ENCODE data around the gene FTH1.
"Not testable (repeated sequence)": the region's sequence is repeated elsewhere in the genome, so short reads cannot be mapped to it uniquely, and the experiment has no call there.

FTH1 gene

DNA sequence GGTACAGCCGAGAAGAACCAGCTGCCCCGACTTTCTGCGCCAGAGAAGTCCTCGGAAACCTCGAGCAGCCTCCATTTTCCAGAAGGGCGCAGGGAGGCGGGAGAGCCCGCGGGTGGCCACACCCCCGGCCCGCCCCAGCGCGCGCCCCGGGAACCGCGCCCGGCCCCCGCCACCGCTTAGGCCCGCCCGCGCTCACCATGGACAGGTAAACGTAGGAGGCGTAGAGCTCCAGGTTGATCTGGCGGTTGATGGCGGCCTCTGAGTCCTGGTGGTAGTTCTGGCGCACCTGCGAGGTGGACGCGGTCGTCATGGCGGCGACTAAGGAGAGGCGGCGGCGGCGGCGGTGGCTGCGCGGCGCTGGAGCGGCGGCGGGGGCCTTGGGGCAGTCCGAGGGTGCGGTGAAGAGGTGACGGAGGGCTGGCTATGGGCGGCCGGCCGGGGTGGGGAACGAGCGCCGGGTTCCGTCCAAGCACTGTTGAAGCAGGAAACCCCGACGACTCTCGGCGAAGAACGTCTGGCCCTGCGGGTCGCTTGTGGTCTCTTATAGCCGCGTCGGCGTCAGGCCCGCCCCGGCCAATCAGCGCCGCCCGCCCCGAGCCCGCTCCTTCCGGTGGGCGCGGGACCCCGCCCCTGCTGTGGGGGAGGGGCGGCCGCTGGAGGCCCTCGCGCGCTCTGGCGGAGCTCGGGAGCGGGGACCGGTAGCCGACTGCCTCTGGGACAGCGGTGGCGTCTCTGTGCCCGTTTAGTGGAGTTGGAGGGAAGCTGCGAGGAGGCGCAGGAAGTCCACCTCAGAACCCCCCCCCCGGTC, at the start of gene FTH1:
FTH1 (minus strand) TSS at position 519 of the 808 bp plus-strand sequence; CDS start at position 310, 209 bp downstream.
- DNase-seq, result peak; percentile 88 to 91

DNA sequence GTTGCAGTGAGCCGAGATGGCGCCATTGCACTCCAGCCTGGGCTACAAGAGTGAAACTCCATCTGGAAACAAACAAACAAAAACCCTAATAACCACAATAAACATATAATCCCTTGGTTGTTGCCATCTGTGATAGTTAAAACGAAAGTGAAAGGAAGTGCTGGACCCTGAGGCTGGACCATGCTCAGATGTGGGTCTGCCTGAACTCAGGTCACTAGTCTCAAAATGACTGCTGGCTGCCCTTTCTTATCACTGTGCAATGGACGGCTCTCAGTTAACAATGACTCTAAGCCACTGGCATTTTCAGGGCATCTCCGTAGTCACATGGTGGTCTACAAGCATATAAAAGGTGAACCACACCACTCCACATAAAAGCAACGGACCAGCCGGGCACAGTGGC, 48.2 kb upstream of the FTH1 start:
- DNase-seq, result no peak

DNA sequence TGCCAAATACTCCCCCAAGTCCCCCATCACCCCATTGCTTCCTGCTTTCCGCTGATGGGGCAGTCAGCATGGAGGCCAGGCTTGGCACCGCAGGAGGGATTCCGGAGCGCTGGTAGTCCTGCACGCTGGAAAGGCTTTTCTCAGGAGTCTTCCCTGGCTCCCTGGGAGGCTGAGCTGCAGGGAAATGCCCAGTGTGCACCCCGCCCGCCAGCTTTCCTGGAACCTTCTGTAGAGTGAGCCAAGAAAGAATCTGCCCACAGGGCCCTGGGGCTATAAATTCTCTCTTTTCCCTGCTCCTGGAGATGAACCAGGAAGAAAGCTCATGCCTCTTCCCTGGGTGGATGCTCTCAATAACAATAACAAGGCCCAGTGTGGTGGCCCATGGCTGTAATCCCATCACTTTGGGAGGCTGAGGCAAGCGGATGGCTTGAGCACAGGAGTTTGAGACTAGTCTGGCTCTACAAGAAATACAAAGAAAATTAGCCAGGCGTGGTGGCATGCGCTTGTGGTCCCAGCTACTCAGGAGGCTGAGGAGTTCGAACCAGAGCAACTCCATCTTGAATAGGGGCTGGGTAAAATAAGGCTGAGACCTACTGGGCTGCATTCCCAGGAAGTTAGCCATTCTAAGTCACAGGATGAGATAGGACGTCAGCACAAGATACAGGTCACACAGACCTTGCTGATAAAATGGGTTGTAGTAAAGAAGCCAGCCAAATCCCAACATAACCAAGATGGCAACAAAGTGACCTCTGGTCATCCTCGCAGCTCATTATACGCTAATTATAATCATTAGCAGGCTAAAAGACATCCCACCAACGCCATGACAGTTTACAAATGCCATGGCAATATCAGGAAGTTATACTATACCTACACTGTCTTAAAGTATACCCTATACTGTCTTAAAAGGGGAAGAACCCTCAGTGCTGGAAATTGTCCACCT, 46.4 kb upstream of the FTH1 start:
- no peak for DNase-seq

DNA sequence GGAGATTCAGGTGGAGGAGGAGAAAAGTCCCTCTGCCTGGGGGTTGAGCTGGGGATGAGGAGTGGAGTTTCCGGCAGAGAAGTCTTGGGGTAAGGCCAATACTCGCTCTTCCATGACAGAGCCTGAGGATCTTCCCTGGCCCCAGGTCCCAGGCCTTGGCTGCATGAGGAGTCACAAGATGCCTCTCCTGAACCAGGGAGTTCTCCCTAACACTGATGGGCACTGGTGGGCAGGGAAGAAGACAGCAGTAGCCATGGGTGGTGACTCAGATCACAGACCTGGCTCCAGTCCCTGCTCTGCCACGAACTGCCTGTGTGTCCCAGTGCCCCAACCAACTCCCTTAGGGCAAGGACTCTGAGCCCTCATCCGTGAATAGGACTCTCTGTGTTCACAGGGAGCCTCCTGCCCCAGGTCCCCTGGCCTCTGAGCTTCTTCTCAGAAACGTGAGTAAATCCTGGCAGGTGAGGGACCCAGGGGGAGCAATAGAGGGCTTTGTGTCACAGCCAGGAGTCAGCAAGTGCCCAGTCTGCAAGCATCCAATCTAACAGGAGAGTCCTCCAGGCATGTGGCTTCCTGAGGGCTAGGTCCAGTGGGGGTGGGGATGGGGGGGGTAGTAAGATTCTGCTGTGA, 45.5 kb upstream of the FTH1 start:
- DNase-seq, result no peak

DNA sequence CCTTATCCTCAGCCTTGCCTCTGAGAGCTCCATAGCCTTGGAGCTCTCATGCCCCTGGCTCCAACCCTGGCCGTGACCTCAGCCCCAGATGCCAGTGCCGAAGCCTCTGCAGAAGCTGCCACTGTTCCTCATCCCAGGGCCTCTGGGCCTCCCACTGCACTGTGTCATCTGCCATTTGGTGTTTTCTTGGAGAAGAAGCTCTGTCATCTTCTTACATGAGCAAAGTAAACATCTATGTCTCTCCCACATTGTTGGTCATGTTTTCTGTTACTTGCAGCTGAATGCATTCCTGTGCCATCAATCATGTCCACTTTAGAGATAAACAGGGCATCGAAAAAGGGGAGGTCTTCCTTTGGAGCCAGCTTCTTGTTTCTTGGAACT, 45.0 kb upstream of the FTH1 start:
- no peak for DNase-seq

DNA sequence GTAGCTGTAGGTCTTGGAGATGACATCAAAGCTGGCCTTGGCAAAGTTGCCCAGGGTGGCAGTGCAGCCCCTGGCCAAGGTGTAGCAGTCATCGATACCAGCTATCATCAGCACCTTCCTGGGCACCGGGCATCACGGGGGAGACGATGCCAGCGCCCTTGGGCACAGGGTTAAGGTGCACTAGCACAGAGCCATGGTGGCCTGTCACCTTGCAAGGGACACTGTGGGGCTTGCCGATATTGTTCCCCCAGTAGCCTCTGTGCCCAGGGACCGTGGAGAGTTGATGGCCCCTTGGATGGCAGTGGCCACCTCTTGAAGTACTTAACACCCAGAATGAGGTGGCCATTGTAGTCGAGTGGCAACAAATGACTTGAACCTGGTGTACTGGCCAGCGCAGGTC, 44.4 kb upstream of the FTH1 start:
- no peak for DNase-seq

DNA sequence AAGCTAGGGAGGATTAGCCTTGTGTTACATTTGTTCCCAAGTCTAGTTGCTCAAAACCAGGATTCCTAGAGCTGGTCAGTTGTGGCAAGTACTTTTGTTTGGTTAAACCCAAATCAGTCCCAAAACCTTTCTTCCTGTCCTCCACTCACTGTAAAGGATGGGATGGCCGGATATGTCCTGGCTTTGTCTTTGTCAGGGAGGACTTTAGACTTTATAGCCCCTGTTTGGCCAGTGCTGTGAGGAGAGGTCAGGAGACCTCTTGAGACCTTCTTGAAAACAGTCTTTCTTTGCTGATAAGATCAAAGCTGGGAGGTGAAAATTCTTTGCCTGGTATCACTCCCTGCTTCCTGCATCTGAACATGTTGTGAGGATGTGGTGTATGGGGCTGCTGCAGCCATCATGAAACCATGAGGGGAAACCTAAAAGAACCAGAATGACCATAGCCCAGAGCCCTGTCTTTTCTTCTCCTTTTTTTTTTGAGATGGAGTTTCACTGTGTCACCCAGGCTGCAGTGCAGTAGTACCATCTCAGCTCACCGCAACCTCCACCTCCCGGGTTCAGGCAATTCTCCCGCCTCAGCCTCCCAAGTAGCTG, 43.6 kb upstream of the FTH1 start:
- no peak for DNase-seq

DNA sequence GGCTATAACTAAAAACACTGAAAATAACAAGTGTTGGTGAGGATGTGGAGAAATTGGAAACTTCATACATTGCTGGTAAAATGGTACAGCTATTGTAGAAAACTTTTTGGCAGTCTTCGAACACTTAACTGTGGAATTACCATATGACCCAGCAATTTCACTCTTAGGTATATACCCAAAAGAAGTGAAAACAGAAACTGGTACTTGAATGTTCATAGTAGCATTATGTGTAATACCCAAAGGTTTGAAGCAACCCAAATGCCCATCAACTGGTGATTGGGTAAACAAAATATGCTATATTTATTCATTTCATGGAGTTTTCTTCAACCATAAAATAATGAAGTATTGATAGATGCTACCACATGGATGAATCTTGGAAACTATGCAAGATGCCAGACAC, 40.8 kb upstream of the FTH1 start:
- DNase-seq, result no peak

DNA sequence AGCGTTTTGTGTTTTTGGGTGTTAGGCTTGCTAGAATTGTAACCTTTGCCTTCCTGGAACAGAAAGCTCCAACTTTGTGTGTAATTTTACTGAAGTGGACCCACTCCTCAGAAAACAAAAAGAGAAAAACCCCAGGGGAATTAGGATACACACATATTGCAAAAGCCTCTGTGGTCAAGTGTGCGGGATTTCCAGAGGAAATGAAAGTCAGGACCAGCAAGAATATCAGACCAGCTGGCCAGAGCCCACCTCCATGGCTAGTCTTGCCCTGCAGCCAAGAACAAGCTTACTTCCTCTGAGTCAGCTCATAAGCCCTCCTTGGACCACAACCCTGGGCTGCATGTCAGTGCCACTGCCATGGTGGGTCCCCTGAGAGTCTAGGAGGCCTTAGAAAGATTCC, 37.0 kb upstream of the FTH1 start:
- DNase-seq, result no peak

DNA sequence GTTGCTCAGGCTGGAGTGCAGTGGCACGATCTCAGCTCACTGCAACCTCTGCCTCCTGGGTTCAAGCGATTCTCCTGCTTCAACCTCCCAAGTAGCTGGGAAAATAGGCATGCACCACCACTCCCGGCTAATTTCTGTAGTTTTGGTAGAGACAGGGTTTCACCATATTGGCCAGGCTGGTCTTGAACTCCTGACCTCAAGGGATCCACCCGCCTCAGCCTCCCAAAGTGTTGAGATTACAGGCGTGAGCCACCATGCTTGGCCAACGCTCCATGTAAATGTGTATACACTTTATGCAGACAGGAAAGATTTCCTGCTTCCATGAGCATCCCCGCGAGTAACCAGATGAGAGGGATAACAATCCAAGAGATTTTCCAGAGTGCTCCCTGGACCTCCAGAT, 34.8 kb upstream of the FTH1 start:
- DNase-seq, result not testable (repeated sequence)

DNA sequence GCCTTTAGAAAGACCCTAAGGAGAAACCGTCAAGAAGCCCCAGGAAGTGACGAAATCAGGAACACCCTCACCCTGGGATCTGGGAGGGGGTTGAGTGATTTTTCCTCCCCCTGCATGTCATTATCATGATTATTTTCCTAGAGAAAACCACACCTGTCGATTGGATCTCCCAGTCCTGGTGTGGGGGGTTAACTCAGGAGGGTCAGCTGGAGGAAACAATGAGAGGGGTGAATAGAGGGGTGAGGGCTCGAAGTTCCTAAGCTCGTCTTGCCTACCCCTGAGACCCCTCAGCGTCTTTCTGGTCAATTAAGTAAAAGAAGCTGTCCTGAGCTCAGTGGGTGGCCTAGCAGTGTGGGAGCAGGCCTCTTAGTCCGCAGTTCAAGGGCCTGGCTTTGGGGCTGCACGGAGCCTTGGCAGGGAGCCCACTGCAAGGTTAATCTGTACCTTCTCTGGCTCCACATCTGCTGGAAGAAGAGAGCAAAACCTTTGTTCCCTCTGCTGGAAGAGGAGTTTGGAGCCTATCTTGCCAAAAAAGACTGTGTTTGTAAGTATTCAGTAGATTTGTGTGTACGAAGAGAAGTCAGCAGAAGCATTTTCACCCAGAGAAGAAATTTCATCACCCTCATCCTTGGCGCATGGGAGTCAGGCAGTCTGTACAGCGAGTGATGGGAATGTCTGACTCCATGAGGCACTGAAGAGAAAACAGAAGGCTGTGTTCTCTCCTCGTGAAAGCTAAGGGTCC, 34.2 kb upstream of the FTH1 start:
- no peak for DNase-seq

DNA sequence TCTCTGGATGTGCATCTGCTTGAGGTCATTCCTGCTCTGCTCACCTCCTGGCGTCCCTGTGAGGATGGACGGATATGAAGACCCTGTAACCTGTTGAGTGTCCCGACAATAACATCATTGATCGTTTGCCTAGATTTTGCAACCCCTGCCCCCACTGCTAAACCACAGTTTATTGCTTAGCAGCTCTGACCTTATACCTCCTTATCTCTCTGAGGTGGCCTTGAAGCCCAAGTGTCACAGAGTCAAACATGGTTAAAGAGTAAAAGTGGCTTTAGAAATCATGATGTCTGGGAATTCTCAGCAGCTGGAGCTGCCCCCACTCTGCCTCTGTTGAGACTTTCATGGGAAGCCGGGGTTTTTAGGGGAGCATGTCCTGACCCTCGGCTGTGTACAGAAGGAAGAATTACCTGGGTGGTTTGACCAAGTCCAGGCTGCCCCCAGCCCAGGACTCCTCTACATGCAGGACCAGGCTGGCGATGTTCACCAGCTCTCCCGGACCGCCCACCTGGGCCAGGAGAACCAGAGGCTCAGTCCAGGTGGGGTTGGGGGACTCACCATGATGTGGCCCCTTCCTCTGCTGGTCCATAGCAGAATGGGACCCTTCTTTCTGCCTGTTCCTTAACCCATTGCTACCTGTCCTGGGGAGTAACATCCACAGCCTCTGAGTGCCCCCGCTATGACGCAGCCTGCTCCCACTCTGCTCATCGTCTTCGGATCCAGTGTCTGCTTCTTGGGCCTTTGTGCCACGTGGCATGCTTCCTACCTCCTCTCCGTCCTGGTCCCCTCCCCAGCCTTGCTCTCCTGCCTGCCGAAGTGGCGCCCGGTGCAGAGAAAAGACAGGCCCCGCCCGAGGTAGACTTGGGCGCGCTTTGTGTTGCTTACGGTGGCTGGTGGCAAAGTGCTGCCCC, 33.4 kb upstream of the FTH1 start:
- DNase-seq, result no peak

DNA sequence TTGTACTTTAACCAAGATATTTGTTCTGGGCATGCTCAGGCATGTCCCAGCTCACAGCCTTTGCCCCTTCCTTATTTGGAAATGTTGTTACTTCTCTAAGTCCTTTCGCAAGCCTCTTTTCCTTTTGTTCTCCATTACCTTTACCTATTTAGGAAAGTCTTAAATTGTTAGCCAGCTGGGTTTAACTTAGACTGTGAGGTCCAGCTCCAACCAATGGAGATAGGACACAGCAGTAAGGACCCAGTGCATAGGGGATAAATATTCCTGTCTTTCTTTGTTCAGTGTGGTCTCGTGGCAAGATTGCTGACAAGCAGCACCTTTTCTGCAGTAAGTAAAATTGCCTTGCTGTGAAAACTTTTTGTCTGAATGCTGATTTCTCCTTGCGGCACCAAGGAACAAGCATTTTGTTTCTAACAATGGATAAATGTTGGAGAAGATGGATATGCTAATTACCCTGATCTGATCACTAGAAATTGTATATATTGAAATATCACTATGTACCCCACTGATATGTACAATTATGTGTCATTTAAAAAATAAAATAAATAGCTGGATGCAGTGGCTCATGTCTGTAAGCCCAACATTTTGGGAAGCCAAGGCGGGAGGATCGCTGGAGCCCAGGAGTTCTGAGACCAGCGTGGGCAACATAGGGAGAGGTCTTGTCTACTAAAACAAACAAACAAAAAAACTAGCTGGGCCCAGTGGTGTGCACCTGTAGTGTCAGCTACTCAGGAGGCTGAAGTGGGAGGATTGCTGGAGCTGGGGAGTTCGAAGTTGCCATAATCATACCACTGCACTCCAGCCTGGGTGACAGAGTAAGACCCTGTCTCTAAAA, 31.9 kb upstream of the FTH1 start:
- no peak for DNase-seq

DNA sequence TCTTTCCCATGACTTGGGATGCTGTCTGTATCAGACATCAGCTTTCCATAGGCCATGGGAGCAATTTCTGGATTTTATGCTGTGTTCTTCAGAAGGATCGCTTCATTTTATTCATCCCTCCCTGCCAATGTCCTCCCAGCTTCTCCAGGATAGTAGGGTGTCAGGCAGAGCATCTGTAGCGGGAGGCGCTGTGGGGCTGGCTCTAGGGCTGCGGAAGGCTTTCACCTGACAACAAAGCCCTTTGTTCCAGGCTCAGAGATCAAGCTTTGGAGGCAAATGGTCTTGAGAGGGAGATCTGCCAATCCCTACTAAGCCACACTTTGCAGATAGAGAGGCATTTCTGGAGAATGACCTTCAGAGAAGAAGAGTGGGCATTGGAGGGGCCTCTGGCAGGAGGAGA, 29.5 kb upstream of the FTH1 start:
- no peak for DNase-seq

DNA sequence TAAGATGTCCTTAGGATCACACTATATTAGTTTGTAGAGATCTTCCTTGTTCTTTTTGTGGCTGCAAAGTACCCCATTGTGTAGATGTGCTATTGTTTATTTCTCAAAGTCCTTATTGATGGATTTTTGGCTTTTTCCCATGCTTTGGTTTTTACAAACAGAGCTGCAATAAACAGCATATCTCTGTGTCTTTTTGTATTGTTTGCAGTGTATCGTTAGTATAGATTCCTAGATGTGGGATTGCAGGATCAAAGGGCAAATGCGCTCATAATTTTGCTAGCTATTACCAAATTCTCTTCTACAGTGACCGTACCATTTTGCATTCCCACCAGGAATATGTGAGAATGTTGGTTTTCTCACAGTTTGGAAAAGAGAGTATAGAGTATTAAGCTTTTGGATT, 27.5 kb upstream of the FTH1 start:
- DNase-seq, result no peak

DNA sequence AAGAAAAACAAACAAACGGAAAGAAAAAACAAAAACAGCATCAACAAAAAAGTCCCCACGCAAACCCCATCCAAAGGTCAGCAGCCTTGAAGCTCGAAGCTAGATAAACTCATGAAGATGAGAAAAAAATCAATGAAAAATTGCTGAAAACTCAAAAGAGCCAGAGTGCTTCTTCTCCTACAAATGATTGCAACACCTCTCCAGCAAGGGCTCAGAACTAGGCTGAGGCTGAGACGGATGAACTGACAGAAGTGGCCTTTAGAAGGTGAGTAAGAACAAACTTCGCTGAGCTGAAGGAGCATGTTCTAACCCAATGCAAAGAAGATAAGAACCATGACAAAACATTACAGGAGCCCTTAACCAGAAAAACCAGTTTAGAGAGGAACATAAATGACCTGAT, 18.4 kb upstream of the FTH1 start:
- no peak for DNase-seq

DNA sequence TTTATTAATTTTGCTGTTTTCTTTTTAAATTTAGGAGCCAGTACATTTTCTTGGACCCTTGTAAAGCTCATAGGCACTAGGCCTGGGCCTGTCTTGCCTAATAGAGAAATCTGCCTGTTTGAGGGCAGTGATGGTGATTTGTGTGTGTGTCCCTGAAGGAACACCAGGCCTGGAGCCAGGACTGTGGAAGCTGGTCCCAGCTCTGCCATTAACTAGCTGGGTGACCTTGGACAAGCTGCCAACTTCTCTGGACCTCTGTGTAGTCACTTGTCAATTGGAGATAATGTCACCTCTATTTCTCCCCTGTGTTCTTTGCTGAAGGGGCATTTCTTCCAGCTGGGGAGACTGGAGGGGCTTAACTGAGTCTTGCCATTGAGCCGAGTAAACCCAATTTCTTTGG, 16.0 kb upstream of the FTH1 start:
- DNase-seq, result no peak

DNA sequence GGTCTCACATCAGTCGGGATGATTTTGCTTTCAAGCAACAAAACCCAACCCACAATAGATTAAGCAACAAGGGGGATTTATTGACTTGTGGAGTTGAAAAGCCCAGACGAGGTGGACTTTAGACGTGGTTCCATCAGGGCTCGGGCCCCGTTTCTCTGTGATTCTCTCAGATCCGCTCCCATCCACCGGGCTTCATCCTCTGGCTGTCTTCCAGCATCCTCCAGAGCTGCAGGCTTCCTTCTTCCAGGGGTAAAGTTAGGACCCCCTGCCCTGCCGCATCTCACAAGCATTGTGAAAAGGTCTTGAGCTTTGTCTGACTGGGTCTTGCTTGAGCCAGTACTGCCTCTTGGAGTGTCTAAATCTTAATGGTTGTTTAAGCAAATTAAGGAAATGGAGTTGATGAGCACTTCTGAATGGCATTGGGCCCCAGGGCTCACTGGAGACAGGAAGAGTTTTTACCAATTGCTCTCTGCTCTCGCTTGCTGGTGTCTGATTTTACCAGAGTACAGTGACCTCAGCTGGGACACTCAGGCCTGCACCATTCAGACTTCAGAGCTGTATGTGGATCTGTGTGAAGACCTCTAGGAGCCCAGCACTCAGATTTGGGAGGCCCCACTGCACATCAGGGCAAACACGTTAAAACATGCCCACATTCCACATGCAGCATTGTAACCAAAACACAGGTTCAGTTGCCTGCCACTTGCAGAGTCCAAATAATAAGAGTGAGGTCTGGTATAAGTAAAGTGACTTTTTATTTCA, 13.5 kb upstream of the FTH1 start:
- no peak for DNase-seq

Measured in activated T-cell treated with anti-CD3 and anti-CD28 coated beads, Interleukin-2, amount 50 U/mL, for 48 hours (primary cell).